Measurements from ENCODE around the gene OASL.

The OASL gene

DNA sequence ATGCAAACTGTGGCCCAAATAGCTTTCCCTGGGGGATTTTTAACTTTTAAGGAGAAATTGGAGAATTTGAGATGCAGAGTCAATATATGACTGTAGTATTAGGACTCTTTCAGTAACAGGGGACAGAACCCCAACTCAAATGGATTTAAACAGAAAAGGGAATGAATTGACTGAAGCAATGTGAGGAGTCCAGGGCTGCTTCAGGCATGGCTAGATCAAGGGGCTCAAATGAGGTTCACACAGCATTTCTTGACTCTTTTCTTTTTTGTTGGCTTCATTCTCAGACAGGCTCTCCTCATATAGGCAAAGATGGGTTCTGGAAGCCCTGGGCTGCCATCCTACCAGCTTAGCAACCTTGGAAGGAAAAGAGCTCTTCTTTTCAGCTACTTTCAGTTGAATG, 47.1 kb downstream of the OASL start:
- ATAC-seq (no peak), DNase-seq (no peak)

- no peak for ATAC-seq
- DNase-seq = no peak
These were observed 48.5 kb downstream of the OASL start for GRCh38 chr12:120990487-120991055.

DNA sequence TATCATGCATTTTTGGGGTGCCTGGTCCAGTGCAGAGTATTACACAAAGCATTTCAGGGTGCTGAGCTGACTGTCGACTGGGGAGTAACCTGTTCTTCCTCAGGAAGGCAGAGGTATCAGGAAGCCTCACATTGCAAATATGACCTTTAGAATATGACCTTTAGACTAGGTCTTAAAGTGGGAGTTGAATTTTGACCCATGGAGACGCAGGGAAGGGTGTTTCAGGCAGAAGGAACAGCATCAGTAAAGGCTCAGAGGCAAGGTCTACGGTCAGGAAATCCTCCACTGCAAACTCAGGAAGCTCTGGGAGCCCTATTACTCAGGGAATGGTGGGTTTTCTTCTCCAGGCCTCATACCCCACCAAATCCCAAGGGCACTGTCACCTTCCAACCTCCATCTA, 49.4 kb downstream of the OASL start:
- DNase-seq (no peak), ATAC-seq (no peak)

GRCh38 chr12:120988658-120989057, 50.4 kb downstream of the OASL start:
- ATAC-seq (no peak), DNase-seq (no peak)

- ATAC-seq (no peak), DNase-seq (no peak)
These were observed 50.8 kb downstream of the OASL start for GRCh38 chr12:120988234-120988633.

- ATAC-seq (no peak), DNase-seq (no peak)
These were observed 54.6 kb downstream of the OASL start for GRCh38 chr12:120984351-120984898.

DNA sequence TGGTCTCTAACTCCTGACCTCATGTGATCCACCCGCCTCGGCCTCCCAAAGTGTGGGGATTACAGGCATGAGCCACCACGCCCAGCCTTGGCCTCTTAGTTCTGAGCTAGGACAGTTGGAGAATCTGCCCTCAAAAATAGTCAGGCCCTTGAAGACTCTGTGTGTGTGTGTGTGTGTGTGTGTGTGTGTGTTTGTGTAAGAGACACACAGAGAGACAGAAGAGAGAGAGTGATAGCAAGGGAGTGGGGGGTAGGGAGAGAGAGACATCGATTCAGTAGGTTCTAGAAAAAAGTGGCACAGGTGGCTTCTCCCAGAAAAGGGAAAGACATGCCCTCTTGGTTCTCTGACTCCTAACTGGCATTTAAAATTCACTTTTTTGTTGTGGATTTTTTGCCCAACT, 55.3 kb downstream of the OASL start:
- DNase-seq (no peak), ATAC-seq (no peak)

DNA sequence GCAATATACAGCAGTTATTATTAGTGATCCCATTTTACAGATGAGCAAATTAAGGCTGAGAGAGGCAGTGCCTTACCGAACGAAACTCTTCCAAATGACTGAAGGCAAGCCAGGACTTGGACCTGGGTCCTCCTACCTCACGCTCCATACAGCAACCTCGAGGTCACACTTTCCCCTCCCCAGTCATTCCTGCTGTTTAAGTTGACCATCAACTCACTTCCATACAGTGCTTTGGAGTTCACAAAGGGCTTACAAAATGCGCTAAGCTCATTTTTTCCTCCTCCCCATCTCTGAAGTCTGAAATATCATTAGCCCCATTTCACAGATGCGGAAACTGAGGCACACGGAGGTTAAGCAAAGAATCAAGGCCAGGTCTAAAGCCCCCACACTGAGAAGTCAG, 56.4 kb downstream of the OASL start:
- DNase-seq = no peak

GRCh38 chr12:120981407-120981941, 57.6 kb downstream of the OASL start:
- no peak for DNase-seq
- ATAC-seq = no peak

More for the DNA sequence above, 56.4 kb downstream of the OASL start:
- ATAC-seq = no peak

DNA sequence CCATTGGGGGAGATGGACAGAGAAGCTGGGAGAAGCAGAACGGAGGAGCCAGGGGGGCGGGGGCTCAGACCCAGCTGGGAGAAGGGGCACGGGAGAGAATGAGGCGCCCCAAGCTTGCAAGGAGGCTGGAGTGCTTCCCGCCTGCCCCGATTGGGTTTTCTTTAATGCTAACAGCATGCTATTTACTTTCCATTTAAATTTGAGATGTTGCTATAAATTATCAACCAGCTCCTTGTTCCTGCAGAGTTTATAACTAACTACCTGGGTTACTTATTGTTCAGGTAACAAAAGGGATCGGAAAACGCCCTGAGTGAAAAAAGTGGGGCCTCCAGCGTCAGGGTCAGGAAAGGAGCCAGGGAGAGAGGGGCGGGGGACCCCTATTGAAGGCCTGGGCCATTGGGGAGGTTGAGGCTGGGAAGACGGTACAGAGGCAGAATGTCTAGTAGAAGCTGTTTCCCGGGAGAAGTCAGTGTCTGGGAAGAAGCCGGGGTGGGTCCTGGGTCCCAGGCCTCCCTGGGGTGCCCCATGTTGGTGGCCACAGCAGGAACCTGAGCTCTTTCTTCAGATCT, 58.2 kb downstream of the OASL start:
- ATAC-seq (no peak), DNase-seq (no peak)

DNA sequence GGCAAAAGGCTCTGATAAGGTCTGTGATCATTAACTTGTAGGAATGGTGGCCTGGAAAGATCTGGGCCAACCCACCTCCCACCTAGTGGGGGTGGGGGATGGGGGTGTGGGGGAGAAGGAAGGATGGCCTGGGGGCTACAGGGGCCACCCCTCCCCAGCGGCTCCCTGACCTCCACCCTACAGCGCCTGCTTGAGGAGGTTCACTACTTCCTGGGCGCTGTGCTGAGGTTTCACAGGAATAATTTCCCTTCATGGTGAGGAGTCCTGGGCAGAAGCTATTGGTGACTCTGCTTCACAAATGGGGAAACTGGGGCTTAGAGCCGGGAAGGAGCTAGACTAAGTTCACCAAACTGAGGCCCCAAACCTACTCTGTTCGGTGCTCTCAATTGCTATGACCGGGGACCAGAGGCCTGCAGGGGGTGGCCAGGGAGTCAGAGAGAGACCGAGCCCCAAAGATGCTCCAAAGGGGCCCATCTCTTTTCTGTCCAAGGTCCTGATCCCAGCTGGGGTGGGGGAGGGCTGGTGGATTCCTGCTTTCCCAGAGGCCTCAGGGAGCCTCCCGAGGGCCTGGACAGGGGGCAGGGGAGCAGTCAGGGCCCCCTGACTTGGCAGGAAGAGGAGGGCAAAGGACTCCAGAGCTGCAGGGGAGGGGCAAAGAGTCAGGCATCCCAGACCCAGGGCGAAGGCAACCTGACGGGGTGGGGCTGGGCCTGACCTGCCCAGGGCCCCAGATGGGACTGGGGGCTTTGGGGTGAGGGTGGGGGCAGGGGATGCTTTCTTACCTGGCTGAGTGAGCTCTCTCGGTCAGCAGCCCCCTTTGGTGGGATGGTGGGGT, 59.0 kb downstream of the OASL start:
- ATAC-seq (no peak), DNase-seq (no peak)

GRCh38 chr12:120979220-120979861, 59.7 kb downstream of the OASL start:
- ATAC-seq = no peak

DNA sequence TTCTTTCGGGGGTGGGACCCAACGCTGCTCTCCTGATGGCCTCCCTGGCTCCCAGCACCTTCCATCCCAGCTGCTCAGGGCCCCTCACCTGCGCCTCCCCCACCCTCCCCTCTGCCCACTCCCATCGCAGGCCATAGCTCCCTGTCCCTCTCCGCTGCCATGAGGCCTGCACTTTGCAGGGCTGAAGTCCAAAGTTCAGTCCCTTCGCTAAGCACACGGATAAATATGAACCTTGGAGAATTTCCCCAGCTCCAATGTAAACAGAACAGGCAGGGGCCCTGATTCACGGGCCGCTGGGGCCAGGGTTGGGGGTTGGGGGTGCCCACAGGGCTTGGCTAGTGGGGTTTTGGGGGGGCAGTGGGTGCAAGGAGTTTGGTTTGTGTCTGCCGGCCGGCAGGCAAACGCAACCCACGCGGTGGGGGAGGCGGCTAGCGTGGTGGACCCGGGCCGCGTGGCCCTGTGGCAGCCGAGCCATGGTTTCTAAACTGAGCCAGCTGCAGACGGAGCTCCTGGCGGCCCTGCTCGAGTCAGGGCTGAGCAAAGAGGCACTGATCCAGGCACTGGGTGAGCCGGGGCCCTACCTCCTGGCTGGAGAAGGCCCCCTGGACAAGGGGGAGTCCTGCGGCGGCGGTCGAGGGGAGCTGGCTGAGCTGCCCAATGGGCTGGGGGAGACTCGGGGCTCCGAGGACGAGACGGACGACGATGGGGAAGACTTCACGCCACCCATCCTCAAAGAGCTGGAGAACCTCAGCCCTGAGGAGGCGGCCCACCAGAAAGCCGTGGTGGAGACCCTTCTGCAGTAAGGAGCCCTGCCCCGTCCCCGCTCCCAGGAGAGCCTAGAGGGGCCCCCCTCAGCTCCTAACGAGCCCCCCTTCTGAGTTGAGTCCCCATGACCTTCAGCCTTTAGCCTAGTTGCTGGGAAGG, 60.5 kb downstream of the OASL start, which contains the start of gene HNF1A:
HNF1A (plus strand) TSS at position 248 of the 924 bp plus-strand sequence; CDS start at position 474, 226 bp downstream.
- DNase-seq = no peak
- no peak for ATAC-seq

More at GRCh38 chr12:120979220-120979861, 59.7 kb downstream of the OASL start:
- no peak for DNase-seq

- DNase-seq (no peak), ATAC-seq (no peak)
These were observed 61.3 kb downstream of the OASL start for GRCh38 chr12:120977531-120978295.

DNA sequence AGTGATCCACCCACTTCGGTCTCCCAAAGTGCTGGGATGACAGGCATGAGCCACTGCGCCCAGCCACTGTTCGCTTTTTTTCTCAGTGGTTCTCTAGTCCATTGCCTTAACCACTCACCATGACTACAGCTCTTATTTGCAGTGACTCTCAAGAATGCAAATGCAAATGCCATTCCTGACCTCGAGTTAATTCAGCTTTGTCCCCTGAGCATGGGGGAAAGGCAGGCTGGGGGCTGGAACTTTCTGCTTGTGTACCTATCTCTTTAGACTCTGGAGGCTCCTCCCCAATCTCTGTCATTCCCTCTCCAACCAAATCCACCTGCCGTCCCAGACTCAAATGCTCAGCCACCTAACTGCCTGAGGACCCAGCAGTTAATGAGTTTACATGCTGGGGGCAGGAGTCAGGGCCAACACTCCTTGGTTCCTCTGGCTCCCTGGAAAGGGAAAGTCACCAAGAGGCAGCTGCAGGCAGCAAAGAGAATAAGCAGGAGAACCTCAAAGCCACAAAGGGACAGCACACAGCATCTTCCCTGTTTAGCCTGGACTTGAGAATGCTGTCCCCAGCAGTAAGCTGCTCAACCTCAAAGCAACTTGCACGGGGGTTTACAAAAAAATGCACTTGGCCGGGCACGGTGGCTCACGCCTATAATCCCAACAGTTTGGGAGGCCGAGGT, 66.0 kb downstream of the OASL start:
- no peak for DNase-seq

DNA sequence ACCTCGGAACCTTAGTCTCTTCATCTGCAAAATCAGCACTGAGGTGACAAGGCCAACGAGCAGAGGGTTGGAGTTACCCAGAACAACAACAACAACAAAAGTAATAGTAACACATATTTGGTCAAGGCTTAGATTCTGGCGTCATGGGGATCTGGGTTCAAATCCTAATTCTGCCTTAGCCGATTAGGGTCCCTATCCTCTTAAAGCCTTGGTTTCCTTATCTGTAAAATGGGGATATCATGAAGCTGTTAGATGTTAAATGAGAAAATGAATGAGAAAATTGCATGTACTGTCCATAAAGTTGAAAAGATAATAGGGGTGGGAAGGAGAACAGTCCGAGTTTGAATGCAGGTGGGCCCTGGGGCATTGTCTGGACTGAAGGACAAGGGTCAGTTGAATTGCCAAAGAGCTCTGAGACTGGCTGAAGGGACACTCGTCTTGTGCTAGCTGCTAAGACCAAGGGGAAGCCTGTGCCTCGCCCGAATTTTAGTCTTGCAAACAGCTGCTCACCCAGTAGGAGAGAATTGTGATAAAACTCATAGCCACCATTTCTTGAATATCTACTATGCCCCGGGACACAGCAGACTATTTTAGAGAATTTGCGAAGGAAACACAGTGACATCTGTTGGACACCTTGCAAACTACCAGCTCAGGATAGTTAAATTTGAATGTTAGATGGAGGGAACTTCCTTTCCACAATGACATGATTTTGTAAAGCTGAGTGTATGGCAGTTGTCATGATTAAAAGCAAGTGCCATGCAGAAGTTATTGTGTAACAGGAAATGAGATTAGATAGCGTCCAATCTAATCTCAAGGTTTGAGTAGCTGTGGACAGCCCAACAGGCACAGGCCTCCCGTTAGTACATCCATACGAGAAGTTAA, 67.5 kb downstream of the OASL start:
- ATAC-seq = peak; percentile 88
- no peak for DNase-seq

More for the DNA sequence above, 66.0 kb downstream of the OASL start:
- ATAC-seq = no peak

DNA sequence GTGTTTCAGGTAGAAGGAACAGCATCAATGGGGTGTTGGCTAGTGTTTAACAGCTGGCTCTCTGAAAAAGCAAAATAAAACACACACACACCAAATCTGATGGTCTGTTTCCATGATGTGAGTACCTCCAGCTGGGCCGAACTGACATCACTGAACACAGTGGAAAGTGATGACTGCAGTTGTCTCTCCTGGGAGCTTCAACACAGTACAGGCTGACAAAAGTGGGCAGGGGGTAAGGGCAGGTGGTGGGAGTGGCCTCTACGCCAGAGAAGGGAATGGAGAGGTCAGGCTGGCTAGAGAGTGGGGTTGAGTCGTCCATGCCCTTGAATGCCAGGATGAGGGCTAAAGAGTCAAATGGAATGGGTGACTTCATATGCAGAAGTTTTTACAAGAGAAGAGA, 68.7 kb downstream of the OASL start:
- ATAC-seq (no peak), DNase-seq (no peak)

Data from stimulated activated naive CD8-positive, alpha-beta T cell treated with anti-CD3 and anti-CD28 coated beads, Interleukin-15, Interleukin-2, amounts not matched to agents 100 U/mL and 50 U/mL, for 24 hours (primary cell).